DOHH2 (cell line): ENCODE data around the gene GRID2.

Experiments used
- EZH2phosphoT487 ChIP-seq: fragments of 200-600 bp; sonication (generic); IDR thresholded peaks from 2 replicates; pipeline ENCODE4 v1.6.1; 2017; ENCODE audit warnings: borderline replicate concordance, mild to moderate bottlenecking, antibody characterized with exemption, low read length, moderate library complexity, mixed read lengths
- TF ChIP-seq, protein P1 (sequence below): fragments of 200-600 bp; sonication (generic); IDR thresholded peaks from one replicate; pipeline ENCODE4 v1.5.1; 2014; ENCODE audit warnings: antibody characterized with exemption, mild to moderate bottlenecking, low read depth, low read length; ENCODE audit not compliant: poor library complexity, severe bottlenecking

DNA sequence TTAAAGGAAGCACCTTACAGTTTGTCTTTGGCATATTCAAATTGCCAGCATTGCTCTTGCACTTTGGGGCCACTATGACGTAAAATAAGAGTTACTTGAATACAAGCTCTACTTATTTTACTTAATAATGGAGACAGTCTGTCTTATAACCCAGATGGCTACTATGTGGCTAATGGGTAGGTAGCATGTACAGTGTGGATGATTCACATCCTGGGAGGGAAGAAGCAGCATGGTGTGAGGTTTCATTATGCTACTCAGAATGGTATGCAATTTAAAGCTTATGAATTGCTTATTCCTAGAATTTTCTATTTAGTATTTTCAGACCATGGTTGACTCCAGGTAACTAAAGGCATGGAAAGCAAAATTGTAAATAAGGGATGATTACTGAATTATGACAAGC lies 763.0 kb downstream of the GRID2 start:
- TF ChIP-seq, protein P1, sequence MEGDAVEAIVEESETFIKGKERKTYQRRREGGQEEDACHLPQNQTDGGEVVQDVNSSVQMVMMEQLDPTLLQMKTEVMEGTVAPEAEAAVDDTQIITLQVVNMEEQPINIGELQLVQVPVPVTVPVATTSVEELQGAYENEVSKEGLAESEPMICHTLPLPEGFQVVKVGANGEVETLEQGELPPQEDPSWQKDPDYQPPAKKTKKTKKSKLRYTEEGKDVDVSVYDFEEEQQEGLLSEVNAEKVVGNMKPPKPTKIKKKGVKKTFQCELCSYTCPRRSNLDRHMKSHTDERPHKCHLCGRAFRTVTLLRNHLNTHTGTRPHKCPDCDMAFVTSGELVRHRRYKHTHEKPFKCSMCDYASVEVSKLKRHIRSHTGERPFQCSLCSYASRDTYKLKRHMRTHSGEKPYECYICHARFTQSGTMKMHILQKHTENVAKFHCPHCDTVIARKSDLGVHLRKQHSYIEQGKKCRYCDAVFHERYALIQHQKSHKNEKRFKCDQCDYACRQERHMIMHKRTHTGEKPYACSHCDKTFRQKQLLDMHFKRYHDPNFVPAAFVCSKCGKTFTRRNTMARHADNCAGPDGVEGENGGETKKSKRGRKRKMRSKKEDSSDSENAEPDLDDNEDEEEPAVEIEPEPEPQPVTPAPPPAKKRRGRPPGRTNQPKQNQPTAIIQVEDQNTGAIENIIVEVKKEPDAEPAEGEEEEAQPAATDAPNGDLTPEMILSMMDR: no peak
- no peak for TF ChIP-seq EZH2phosphoT487
